ENCODE data around the gene DGAT2. TPM values are rescaled to one million over a fixed set of nuclear protein-coding genes. Genes with fewer than 3 reads are reported as not detected.

The DGAT2 gene
- total and polyA plus RNA-seq, 2 donors from 2014 or later: 1.4 to 7.0 TPM

- no peak for DNase-seq
- H3K9me3 ChIP-seq (ENCODE audit: control insufficient read depth in 2 of 3, insufficient read depth in 1 of 3, low read length in 3 of 3): no peaks in the 10 kb centered on the region
- FAIRE-seq: no peak
Measured at GRCh38 chr11:75766443-75767227, 1.9 kb upstream of the DGAT2 start.

GRCh38 chr11:75767228-75767572 is 1.4 kb upstream of the DGAT2 start:
- intact Hi-C loops (cut with DNase I): no loop called here
- Histone ChIP-seq H3K27me3 (ENCODE audit: control insufficient read depth, insufficient read depth, low read length) (peaks cover 3% of the 10 kb centered on the region), H3K36me3 (ENCODE audit: control insufficient read depth in 2 of 3, insufficient read depth in 3 of 3, low read length in 3 of 3) (no peaks in the 10 kb centered on the region), H3K4me1 (ENCODE audit: control insufficient read depth in 2 of 3, insufficient read depth in 2 of 3, low read depth in 1 of 3, low read length in 3 of 3) (peaks cover 0 to 10% (median 5%) of the 10 kb centered on the region in 3 donors), H3K9ac (ENCODE audit: low read length in 3 of 3) (no peak overlapping the region), H3K9me3 (ENCODE audit: control insufficient read depth in 2 of 3, insufficient read depth in 1 of 3, low read length in 3 of 3) (no peaks in the 10 kb centered on the region), H3K27ac (ENCODE audit: low read depth in 2 of 2, low read length in 2 of 2) (no peak overlapping the region), H3K4me3 (ENCODE audit: low read length in 3 of 3) (no peak overlapping the region)
- TF ChIP-seq, protein P1, sequence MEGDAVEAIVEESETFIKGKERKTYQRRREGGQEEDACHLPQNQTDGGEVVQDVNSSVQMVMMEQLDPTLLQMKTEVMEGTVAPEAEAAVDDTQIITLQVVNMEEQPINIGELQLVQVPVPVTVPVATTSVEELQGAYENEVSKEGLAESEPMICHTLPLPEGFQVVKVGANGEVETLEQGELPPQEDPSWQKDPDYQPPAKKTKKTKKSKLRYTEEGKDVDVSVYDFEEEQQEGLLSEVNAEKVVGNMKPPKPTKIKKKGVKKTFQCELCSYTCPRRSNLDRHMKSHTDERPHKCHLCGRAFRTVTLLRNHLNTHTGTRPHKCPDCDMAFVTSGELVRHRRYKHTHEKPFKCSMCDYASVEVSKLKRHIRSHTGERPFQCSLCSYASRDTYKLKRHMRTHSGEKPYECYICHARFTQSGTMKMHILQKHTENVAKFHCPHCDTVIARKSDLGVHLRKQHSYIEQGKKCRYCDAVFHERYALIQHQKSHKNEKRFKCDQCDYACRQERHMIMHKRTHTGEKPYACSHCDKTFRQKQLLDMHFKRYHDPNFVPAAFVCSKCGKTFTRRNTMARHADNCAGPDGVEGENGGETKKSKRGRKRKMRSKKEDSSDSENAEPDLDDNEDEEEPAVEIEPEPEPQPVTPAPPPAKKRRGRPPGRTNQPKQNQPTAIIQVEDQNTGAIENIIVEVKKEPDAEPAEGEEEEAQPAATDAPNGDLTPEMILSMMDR (IDR thresholded peaks at IDR 0.05; ENCODE audit: borderline replicate concordance, extremely low read depth, insufficient read depth): no peak
- DNase-seq (peak in 1 of 5 donors; percentile 24), FAIRE-seq (no peak)

More at GRCh38 chr11:75766443-75767227, 1.9 kb upstream of the DGAT2 start:
- peaks cover 3% of the 10 kb centered on the region for H3K27me3 ChIP-seq (ENCODE audit: control insufficient read depth, insufficient read depth, low read length)
- no peak overlapping the region for H3K27ac ChIP-seq (ENCODE audit: low read depth in 2 of 2, low read length in 2 of 2)
- no peak overlapping the region for H3K9ac ChIP-seq (ENCODE audit: low read length in 3 of 3)
- TF ChIP-seq, protein P1 (IDR thresholded peaks at IDR 0.05; ENCODE audit: borderline replicate concordance, extremely low read depth, insufficient read depth): no peak
- H3K4me1 ChIP-seq (ENCODE audit: control insufficient read depth in 2 of 3, insufficient read depth in 2 of 3, low read depth in 1 of 3, low read length in 3 of 3): peaks cover 0 to 10% (median 5%) of the 10 kb centered on the region in 3 donors
- H3K36me3 ChIP-seq (ENCODE audit: control insufficient read depth in 2 of 3, insufficient read depth in 3 of 3, low read length in 3 of 3): no peaks in the 10 kb centered on the region
- intact Hi-C loops (cut with DNase I): no loop called here
- no peak overlapping the region for H3K4me3 ChIP-seq (ENCODE audit: low read length in 3 of 3)

DNA sequence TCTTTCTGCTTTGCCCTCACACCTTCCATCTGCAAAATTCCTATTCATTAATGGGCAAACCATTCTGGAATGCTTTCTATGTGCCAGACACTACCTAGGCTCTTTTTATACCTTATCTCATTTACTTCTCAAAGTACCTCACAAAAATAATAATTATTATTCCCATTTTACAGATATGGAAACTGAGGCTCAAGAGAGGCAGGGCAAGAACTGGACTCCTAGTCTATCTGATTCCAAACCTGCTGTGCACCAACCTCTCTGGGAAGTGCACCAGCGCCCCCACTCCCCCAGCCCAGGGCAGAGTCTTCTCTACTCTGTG is 826 bp upstream of the DGAT2 start:
- Histone ChIP-seq H3K4me3 (ENCODE audit: low read length in 3 of 3) (peak overlapping the region in 1 of 3 donors; percentile 50), H3K4me1 (ENCODE audit: control insufficient read depth in 2 of 3, insufficient read depth in 2 of 3, low read depth in 1 of 3, low read length in 3 of 3) (peaks cover 0 to 10% (median 5%) of the 10 kb centered on the region in 3 donors), H3K27ac (ENCODE audit: low read depth in 2 of 2, low read length in 2 of 2) (no peak overlapping the region), H3K9ac (ENCODE audit: low read length in 3 of 3) (no peak overlapping the region), H3K9me3 (ENCODE audit: control insufficient read depth in 2 of 3, insufficient read depth in 1 of 3, low read length in 3 of 3) (no peaks in the 10 kb centered on the region), H3K27me3 (ENCODE audit: control insufficient read depth, insufficient read depth, low read length) (peaks cover 3% of the 10 kb centered on the region), H3K36me3 (ENCODE audit: control insufficient read depth in 2 of 3, insufficient read depth in 3 of 3, low read length in 3 of 3) (no peaks in the 10 kb centered on the region)
- FAIRE-seq (no peak), DNase-seq (no peak)
- intact Hi-C loops (cut with DNase I): no loop called here
- TF ChIP-seq, protein P1 (IDR thresholded peaks at IDR 0.05; ENCODE audit: borderline replicate concordance, extremely low read depth, insufficient read depth): no peak

Measured in kidney (tissue), 14 donors.